ENCODE data around the gene PCDHGA9.
A peak's percentile ranks its signal among the peaks of the same experiment; 100 is the strongest.
"Not testable (repeated sequence)": the region's sequence is repeated elsewhere in the genome, so short reads cannot be mapped to it uniquely, and the experiment has no call there.

GRCh38 chr5:141417494-141418172 lies 15.1 kb downstream of the PCDHGA9 start, which contains the start of gene PCDHGB7:
- TF ChIP-seq CTCF (conservative IDR thresholded peaks at IDR 0.05), result peak; percentile 81
- not testable (repeated sequence) for TF ChIP-seq ZFX (IDR thresholded peaks at IDR 0.05)

All from C4-2B (cell line).